Inflammatory macrophage treated with lipopolysaccharide for 4 hours (primary cell): ENCODE measurements around the gene PCDHB11.
"Not testable (repeated sequence)": the region's sequence is repeated elsewhere in the genome, so short reads cannot be mapped to it uniquely, and the experiment has no call there.

ENCODE experiments used
- DNase-seq: peaks from one replicate; pipeline ENCODE4 v3.0.0-alpha.2; 2020

Gene PCDHB11

DNA sequence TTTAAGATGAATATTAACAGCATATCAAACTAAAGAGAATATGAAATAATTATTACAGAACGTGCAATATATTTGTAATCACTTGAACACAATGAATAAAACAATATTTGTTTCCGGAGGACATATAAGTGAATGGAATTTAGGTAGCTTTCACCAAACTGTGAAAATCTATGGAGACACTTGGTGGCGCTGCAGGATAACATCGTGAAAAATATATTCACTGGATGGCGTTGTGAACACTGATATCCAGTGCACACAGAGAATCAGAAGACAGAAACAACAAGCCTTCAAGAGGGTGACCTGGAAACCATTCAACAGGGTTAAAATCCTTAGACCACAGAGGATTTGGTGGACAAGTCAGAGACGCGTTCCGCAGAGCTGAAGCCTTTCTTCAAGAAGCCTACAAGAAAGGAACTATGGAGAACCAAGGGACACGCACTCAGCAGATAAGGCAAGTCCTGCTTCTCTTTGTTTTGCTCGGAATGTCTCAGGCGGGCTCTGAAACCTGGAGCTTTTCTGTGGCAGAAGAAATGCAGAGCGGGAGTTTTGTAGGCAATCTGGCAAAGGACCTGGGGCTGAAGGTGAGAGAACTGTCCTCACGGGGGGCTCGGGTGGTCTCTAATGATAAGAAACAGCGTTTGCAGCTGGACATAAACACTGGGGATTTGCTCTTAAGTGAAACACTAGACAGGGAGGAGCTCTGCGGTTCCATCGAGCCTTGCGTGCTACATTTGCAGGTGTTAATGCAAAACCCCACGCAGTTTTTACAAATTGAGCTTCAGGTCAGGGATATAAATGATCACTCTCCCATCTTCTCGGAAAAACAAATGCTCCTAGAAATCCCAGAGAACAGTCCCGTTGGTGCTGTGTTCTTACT lies at the start of gene PCDHB11:
PCDHB11 (plus strand) TSS at position 269 of the 877 bp plus-strand sequence; CDS start at position 417, 148 bp downstream.
- DNase-seq = no peak

DNA sequence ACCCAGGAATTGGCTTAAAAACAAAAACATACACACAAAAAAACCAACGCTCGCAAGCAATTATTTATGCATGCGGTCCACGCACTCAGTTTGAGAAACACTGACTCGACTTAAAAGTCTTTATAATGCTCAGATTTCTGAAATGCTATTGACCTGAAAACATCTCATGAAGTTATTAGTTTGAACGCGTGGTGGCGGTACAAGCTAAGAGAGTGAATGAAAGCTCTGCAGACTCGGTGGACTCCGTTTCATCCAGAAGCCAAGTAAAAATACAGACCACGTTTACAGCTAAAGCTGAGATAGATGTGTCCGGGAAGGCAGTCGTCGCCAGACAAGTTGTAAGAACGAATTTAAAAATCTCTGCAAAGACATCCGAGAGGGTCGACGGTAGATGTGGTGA lies 49.6 kb upstream of the PCDHB11 start, which contains the start of gene PCDHB6:
PCDHB6 (plus strand) TSS at position 246 of the 400 bp plus-strand sequence. CDS start 201 bp downstream, outside the sequence.
- DNase-seq = no peak

DNA sequence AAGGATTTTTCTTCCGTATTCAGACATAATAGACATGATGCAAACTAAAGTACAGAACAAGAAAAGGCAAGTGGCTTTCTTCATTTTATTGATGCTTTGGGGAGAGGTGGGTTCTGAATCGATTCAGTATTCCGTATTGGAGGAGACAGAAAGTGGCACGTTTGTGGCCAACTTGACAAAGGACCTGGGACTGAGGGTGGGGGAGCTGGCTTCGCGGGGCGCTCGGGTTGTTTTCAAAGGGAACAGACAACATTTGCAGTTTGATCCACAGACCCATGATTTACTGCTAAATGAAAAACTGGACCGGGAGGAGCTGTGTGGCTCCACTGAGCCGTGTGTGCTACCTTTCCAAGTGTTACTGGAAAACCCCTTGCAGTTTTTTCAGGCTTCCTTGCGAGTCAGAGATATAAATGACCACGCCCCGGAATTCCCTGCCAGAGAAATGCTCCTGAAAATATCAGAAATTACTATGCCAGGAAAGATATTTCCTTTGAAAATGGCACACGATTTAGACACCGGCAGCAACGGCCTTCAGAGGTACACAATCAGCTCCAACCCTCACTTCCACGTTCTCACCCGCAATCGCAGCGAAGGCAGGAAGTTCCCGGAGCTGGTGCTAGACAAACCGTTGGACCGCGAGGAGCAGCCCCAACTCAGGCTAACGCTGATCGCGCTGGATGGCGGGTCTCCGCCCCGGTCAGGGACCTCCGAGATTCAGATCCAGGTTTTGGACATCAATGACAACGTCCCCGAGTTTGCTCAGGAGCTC lies 49.0 kb upstream of the PCDHB11 start:
- no peak for DNase-seq

DNA sequence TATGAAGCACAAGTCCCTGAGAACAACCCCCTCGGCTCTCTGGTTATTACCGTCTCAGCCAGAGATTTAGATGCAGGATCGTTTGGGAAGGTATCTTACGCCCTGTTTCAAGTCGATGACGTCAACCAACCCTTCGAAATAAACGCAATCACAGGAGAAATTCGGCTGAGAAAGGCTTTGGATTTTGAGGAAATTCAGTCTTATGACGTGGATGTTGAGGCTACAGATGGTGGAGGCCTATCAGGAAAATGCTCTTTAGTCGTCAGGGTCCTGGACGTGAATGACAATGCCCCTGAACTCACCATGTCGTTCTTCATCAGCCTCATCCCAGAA lies 48.5 kb upstream of the PCDHB11 start:
- DNase-seq = no peak

DNA sequence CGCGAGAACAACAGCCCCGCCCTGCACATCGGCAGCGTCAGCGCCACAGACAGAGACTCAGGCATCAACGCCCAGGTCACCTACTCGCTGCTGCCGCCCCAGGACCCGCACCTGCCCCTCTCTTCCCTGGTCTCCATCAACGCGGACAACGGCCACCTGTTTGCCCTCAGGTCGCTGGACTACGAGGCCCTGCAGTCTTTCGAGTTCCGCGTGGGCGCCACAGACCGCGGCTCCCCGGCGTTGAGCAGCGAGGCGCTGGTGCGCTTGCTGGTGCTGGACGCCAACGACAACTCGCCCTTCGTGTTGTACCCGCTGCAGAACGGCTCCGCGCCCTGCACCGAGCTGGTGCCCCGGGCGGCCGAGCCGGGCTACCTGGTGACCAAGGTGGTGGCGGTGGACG lies 47.8 kb upstream of the PCDHB11 start:
- DNase-seq = not testable (repeated sequence)

DNA sequence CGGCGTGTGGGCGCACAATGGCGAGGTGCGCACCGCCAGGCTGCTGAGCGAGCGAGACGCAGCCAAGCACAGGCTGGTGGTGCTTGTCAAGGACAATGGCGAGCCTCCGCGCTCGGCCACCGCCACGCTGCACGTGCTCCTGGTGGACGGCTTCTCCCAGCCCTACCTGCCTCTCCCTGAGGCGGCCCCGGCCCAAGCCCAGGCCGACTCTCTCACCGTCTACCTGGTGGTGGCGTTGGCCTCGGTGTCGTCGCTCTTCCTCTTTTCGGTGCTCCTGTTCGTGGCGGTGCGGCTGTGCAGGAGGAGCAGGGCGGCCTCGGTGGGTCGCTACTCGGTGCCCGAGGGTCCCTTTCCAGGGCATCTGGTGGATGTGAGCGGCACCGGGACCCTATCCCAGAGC lies 47.3 kb upstream of the PCDHB11 start:
- not testable (repeated sequence) for DNase-seq

DNA sequence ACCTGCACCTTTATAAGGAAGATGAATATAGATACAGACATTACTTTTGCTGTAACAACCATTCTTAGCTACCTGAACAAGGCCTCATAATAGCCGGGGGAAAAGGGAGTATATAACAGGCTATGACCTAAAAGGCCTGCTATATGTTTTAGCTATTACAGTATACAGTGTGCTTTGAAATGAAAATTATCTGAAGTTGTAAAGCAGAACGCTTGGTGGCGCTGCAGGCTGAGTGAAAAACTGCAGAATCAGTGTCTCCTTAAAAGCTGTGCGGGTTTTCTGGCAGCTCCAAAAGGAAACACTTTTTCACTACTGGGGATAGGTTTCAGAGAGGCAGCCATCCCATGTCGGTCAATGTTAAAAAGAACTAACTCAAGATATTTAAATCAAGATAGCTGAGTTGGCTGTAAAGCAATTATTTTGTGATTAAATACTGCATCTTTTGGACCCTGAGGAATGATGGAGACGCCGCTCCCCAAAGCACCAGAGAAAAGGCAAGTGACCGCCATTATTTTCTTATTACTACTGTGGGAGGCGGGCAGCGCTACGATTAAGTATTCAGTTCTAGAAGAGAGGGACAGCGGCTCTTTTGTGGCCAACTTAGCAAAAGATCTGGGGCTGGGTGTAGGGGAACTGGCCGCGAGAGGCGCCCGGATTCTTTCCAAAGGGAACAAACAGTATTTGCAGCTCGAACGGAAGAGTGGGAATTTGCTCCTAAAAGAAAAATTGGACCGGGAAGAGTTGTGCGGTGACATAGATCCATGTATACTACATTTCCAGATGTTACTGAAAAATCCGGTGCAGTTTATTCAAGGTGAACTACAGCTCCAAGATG lies 43.7 kb upstream of the PCDHB11 start:
- no peak for DNase-seq

DNA sequence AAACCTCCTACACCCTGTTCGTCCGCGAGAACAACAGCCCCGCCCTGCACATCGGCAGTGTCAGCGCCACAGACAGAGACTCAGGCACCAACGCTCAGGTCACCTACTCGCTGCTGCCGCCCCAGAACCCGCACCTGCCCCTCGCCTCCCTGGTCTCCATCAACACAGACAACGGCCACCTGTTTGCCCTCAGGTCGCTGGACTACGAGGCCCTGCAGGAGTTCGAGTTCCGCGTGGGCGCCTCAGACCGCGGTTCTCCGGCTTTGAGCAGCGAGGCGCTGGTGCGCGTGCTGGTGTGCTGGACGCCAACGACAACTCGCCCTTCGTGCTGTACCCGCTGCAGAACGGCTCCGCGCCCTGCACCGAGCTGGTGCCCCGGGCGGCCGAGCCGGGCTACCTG lies 42.1 kb upstream of the PCDHB11 start:
- not testable (repeated sequence) for DNase-seq

DNA sequence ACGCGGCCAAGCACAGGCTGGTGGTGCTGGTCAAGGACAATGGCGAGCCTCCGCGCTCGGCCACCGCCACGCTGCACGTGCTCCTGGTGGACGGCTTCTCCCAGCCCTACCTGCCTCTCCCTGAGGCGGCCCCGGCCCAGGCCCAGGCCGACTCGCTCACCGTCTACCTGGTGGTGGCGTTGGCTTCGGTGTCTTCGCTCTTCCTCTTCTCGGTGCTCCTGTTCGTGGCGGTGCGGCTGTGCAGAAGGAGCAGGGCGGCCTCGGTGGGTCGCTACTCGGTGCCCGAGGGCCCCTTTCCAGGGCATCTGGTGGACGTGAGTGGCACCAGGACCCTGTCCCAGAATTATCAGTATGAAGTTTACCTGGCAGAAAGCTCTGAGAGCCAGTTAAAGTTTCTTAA lies 41.5 kb upstream of the PCDHB11 start:
- not testable (repeated sequence) for DNase-seq

DNA sequence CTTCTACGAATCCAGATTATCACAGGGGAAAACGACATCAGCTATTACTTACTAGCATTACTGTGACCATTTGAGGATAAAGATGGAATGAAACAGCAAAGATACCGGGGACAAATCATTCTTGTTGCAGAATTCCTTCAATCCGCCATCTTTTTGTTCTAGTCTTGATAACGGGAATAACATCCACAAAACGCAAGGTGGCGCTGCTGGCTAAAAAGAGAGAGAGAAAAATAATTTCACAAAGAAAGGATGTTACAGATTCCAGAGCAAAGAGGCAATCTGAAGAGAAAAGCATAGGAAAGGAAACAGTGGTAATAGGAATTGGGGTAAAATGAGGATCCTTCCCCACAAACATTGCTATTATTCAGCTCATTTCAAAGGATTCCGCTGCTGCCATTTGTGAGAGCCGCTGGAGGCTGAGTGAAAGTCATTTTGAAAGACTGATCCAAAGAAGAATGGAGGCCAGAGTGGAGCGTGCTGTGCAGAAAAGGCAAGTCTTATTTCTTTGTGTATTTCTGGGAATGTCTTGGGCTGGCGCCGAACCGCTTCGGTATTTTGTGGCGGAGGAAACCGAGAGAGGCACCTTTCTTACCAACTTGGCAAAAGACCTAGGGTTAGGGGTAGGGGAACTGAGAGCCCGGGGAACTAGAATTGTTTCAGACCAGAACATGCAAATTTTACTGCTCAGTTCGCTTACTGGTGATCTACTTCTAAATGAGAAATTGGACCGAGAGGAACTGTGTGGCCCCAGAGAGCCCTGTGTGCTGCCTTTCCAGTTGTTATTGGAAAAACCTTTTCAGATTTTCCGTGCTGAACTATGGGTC lies 26.8 kb upstream of the PCDHB11 start, which contains the start of gene PCDHB7:
PCDHB7 (plus strand) TSS at position 264 of the 824 bp plus-strand sequence; CDS start at position 456, 192 bp downstream.
- DNase-seq = no peak

DNA sequence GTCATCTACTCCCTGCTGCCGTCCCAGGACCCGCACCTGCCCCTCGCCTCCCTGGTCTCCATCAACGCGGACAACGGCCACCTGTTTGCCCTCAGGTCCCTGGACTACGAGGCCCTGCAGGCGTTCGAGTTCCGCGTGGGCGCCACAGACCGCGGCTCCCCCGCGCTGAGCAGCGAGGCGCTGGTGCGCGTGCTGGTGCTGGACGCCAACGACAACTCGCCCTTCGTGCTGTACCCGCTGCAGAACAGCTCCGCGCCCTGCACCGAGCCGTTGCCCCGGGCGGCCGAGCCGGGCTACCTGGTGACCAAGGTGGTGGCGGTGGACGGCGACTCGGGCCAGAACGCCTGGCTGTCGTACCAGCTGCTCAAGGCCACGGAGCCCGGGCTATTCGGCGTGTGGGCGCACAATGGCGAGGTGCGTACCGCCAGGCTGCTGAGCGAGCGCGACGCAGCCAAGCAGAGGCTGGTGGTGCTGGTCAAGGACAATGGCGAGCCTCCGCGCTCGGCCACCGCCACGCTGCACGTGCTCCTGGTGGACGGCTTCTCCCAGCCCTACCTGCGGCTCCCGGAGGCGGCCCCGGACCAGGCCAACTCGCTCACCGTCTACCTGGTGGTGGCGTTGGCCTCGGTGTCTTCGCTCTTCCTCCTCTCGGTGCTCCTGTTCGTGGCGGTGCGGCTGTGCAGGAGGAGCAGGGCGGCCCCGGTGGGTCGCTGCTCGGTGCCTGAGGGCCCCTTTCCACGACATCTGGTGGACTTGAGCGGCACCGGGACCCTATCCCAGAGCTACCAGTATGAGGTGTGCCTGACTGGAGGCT lies 24.9 kb upstream of the PCDHB11 start:
- not testable (repeated sequence) for DNase-seq

DNA sequence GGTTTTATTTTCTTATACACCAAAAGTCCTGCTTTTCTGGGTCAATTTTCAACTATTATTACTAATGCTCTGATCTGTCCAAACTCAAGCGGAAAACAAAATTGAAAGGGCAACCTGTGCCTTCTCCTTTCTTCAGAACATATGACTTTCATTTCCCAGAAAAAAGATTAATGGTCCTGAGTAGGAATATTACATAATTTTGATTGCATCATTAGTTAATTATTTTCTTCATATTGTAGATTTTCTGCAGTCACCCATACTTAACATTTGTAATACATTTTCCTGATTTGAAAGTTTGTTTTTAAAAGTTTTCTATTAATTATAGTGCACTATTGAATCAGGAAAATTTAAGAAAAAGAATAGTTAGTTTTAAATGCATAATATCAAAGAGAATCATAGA lies 23.5 kb upstream of the PCDHB11 start:
- DNase-seq = peak; percentile 1

DNA sequence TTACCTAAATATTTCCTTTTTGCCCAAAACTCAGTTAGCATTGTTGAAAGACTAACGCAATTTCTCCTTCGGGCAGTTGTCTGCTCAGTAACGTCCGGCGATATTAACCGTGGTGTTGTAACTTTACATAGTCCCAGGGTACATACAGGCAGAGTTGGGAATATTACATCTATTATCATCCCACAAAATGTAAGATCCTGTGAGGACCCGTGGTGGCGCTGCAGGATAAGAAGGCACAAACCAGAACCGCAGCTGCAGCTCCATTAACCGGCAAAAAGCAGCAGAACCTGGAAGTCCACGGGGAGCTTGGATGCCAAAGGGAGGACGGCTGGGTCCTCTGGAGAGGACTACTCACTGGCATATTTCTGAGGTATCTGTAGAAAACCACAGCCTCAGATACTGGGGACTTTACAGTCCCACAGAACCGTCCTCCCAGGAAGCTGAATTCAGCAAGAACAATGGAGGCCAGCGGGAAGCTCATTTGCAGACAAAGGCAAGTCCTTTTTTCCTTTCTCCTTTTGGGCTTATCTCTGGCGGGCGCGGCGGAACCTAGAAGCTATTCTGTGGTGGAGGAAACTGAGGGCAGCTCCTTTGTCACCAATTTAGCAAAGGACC lies 21.7 kb upstream of the PCDHB11 start, which contains the start of gene PCDHB8:
PCDHB8 (plus strand) TSS at position 214 of the 615 bp plus-strand sequence; CDS start at position 459, 245 bp downstream.
- not testable (repeated sequence) for DNase-seq

DNA sequence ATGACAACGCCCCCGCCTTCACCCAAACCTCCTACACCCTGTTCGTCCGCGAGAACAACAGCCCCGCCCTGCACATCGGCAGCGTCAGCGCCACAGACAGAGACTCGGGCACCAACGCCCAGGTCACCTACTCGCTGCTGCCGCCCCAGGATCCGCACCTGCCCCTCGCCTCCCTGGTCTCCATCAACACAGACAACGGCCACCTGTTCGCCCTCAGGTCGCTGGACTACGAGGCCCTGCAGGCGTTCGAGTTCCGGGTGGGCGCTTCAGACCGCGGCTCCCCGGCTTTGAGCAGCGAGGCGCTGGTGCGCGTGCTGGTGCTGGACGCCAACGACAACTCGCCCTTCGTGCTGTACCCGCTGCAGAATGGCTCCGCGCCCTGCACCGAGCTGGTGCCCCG lies 20.1 kb upstream of the PCDHB11 start:
- not testable (repeated sequence) for DNase-seq

DNA sequence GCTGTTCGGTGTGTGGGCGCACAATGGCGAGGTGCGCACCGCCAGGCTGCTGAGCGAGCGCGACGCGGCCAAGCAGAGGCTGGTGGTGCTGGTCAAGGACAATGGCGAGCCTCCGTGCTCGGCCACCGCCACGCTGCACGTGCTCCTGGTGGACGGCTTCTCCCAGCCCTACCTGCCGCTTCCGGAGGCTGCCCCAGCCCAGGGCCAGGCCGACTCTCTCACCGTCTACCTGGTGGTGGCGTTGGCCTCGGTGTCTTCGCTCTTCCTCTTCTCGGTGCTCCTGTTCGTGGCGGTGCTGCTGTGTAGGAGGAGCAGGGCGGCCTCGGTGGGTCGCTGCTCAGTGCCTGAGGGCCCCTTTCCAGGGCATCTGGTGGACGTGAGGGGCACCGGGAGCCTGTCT lies 19.6 kb upstream of the PCDHB11 start:
- DNase-seq = not testable (repeated sequence)

DNA sequence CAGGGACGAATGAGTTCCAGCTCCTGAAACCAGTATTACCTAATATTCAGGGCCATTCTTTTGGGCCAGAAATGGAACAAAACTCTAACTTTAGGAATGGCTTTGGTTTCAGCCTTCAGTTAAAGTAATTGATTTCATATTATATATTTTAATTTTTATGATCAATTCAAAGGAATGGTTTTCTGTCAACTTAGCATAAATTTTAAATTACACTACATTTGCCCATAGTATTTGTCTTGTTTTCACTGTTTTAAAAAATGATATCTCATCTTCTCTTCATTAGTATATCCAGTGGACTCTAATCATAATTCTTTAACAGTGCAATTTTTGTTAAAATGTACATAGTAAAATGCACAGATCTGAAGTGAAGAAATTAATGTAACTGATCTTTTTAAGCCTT lies 19.1 kb upstream of the PCDHB11 start:
- no peak for DNase-seq

DNA sequence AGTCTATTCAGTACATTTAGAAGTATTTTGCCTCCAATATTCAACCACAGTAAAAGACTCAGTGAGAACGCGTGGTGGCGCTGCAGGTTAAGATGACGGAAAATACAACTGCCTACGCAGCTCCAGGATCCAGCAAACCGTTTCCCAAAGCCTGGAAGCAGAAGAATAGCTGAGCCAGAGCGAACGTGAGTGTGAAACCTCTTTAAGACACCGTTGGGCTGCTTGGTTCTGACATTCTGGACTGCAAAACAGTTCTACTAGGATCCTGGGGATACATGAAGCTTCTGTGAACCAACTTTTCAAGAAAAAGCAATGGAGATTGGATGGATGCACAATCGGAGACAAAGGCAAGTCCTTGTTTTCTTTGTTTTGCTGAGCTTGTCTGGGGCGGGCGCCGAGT lies 17.2 kb upstream of the PCDHB11 start, which contains the start of gene PCDHB16:
PCDHB16 (plus strand) TSS at position 140 of the 400 bp plus-strand sequence; CDS start at position 313, 173 bp downstream.
- no peak for DNase-seq

DNA sequence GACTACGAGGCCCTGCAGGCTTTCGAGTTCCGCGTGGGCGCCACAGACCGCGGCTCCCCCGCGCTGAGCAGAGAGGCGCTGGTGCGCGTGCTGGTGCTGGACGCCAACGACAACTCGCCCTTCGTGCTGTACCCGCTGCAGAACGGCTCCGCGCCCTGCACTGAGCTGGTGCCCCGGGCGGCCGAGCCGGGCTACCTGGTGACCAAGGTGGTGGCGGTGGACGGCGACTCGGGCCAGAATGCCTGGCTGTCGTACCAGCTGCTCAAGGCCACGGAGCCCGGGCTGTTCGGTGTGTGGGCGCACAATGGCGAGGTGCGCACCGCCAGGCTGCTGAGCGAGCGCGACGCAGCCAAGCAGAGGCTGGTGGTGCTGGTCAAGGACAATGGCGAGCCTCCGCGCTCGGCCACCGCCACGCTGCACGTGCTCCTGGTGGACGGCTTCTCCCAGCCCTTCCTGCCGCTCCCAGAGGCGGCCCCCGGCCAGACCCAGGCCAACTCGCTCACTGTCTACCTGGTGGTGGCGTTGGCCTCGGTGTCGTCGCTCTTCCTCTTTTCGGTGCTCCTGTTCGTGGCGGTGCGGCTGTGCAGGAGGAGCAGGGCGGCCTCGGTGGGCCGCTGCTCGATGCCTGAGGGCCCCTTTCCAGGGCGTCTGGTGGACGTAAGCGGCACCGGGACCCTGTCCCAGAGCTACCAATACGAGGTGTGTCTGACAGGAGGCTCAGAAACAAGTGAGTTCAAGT lies 15.1 kb upstream of the PCDHB11 start:
- not testable (repeated sequence) for DNase-seq

DNA sequence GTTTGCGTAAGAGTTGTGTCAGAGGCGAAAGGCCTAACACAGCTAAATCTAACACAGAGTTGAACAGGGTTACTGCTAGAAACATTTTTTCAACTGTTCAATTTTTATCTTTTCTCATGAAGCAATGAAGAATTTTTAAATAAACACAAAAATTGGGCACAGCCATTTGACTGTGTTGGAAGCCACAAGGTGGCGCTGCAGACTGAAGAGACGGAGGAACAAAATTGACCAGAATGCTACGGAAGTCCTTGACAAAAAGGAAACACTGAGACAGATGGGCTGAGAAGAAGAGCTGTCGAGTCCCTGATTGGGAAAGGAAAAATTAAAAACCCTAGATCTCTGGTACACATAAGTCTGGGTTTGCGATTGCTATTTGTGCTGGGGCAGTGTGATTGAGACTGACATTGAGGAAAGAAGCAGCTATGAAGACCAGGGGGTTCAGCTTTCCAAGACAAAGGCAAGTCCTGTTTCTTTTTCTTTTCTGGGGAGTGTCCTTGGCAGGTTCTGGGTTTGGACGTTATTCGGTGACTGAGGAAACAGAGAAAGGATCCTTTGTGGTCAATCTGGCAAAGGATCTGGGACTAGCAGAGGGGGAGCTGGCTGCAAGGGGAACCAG lies 12.4 kb upstream of the PCDHB11 start, which contains the start of gene PCDHB9:
PCDHB9 (plus strand) TSS at position 265 of the 616 bp plus-strand sequence; CDS start at position 423, 158 bp downstream.
- DNase-seq = no peak
